A549 (cell line): Measurements from ENCODE around the gene P3H1. TPM values are rescaled to one million over a fixed set of nuclear protein-coding genes. Genes with fewer than 3 reads are reported as not detected.

Source experiments
- ATAC-seq, 2 experiments: fragments of 200-7000 bp in 1 of 2; fragments of >200 bp in 1 of 2; cut with Nextera tagmentation in 1 of 2; cut with Tn5 transposase in 1 of 2; 3 replicates each; pipeline versions ENCODE4 v1.8.0 to v1.9.1; 2018 to 2020; ENCODE audit warnings: mild to moderate bottlenecking in 1 of 2, moderate library complexity in 1 of 2
- CTCF ChIA-PET: fragments of 300-600 bp; sonication (Branson Sonifier 250); formaldehyde crosslinking; extraction: SDS; loops from one replicate; lab custom pipeline; 2021; ENCODE audit warnings: antibody characterized with exemption, inconsistent platforms; lab: Yijun Ruan, JAX
- POLR2A ChIA-PET: fragments of 350-600 bp; formaldehyde crosslinking; extraction: SDS; loops from one replicate; lab custom pipeline; 2021; ENCODE audit warnings: antibody characterized with exemption, inconsistent platforms; lab: Yijun Ruan, JAX
- DNase-seq, 2 experiments: peaks; one replicate each; pipeline versions ENCODE4 v3.0.0 to v3.0.0-alpha.2; 2011 to 2016; ENCODE audit warnings: low read depth in 1 of 2, low spot score in 1 of 2
- FAIRE-seq: peaks from 2 replicates; lab custom pipeline; 2011; peaks lifted over from hg19 to GRCh38; lab: Jason Lieb, UNC
- H3K27ac ChIP-seq, 2 experiments: fragments of >200 bp; sonication (Bioruptor Twin); formaldehyde crosslinking; 3 replicates each; pipeline ENCODE4 v1.5.1; 2016 to 2017
- H3K4me1 ChIP-seq: fragments of >200 bp; sonication (Bioruptor Twin); formaldehyde crosslinking; 3 replicates; pipeline ENCODE4 v1.6.1; 2016
- H3K4me2 ChIP-seq: fragments of >200 bp; sonication (Bioruptor Twin); formaldehyde crosslinking; 3 replicates; pipeline ENCODE4 v1.6.1; 2016
- H3K4me3 ChIP-seq: fragments of >200 bp; sonication (Bioruptor Twin); formaldehyde crosslinking; 3 replicates; pipeline ENCODE4 v1.5.1; 2016
- H3K9me3 ChIP-seq: fragments of >200 bp; sonication (Bioruptor Twin); formaldehyde crosslinking; 3 replicates; pipeline ENCODE4 v1.6.1; 2016
- CBX2 ChIP-seq: fragments of 200-600 bp; sonication (generic); IDR thresholded peaks from 2 replicates; pipeline ENCODE4 v1.6.1; 2016; ENCODE audit warnings: low read depth, mild to moderate bottlenecking, borderline replicate concordance
- CBX8 ChIP-seq: fragments of 200-600 bp; sonication (generic); IDR thresholded peaks from 2 replicates; pipeline ENCODE4 v1.6.1; 2016
- CHD4 ChIP-seq: fragments of 200-600 bp; sonication (generic); IDR thresholded peaks from 2 replicates; pipeline ENCODE4 v1.6.1; 2016; ENCODE audit warnings: antibody characterized with exemption, mild to moderate bottlenecking, borderline replicate concordance
- EHMT2 ChIP-seq: fragments of 200-600 bp; sonication (generic); IDR thresholded peaks from 2 replicates; pipeline ENCODE4 v1.6.1; 2016; ENCODE audit warnings: antibody characterized with exemption, low read depth, mild to moderate bottlenecking, moderate library complexity
- FOSB ChIP-seq: fragments of 250-450 bp; sonication (Bioruptor Pico); IDR thresholded peaks from 2 replicates; pipeline ENCODE4 v1.5.0; 2020; ENCODE audit warnings: mild to moderate bottlenecking, moderate library complexity
- FOSL2 ChIP-seq, 2 experiments: fragments of 450-650 bp in 1 of 2; fragments of >200 bp in 1 of 2; sonication (Bioruptor Twin) in 1 of 2; formaldehyde crosslinking; IDR thresholded peaks; 2 replicates each; pipeline versions ENCODE4 v1.5.0 to v1.6.1; 2016 to 2020; ENCODE audit warnings: mild to moderate bottlenecking in 1 of 2, moderate library complexity in 1 of 2
- FOXS1 ChIP-seq: fragments of 250-450 bp; sonication (Bioruptor Pico); IDR thresholded peaks from 2 replicates; pipeline ENCODE4 v1.5.0; 2020; ENCODE audit warnings: mild to moderate bottlenecking, moderate library complexity
- HDAC2 ChIP-seq: fragments of 200-600 bp; sonication (generic); IDR thresholded peaks from 2 replicates; pipeline ENCODE4 v1.6.1; 2016
- JUN ChIP-seq, 2 experiments: fragments of >200 bp; sonication (Bioruptor Twin); formaldehyde crosslinking; IDR thresholded peaks; 2 replicates in 1 of 2; 3 replicates in 1 of 2; pipeline ENCODE4 v1.6.1; 2016 to 2017
- JUNB ChIP-seq: fragments of >200 bp; sonication (Bioruptor Twin); formaldehyde crosslinking; IDR thresholded peaks from 2 replicates; pipeline ENCODE4 v1.6.1; 2016
- KDM1A ChIP-seq: fragments of 200-600 bp; sonication (generic); IDR thresholded peaks from 2 replicates; pipeline ENCODE4 v1.6.1; 2016; ENCODE audit warnings: low read depth, mild to moderate bottlenecking
- KDM5A ChIP-seq: fragments of 200-600 bp; sonication (generic); IDR thresholded peaks from 2 replicates; pipeline ENCODE4 v1.6.1; 2016; ENCODE audit warnings: antibody characterized with exemption, mild to moderate bottlenecking
- MAFK ChIP-seq: fragments of 450-650 bp; IDR thresholded peaks from 2 replicates; pipeline ENCODE4 v1.6.1; 2014; ENCODE audit not compliant: partially characterized antibody
- MAZ ChIP-seq: fragments of 150-350 bp; IDR thresholded peaks from 2 replicates; pipeline ENCODE4 v1.6.1; 2014; ENCODE audit warnings: antibody characterized with exemption, low read depth, low read length, borderline replicate concordance
- MYC ChIP-seq: IDR thresholded peaks from 2 replicates; pipeline ENCODE4 v1.6.1; 2012; ENCODE audit warnings: mild to moderate bottlenecking, inconsistent platforms, low read length, improper control_type of control experiment, borderline replicate concordance
- NPAS2 ChIP-seq: fragments of 250-450 bp; sonication (Bioruptor Pico); IDR thresholded peaks from 2 replicates; pipeline ENCODE4 v1.8.0; 2022; ENCODE audit warnings: mild to moderate bottlenecking, moderate library complexity, borderline replicate concordance
- NR3C1 ChIP-seq: fragments of >200 bp; sonication (Bioruptor Twin); formaldehyde crosslinking; IDR thresholded peaks from 3 replicates; pipeline ENCODE4 v1.6.1; 2017
- PBX3 ChIP-seq: IDR thresholded peaks from 2 replicates; pipeline ENCODE4 v1.6.1; 2012
- PHF8 ChIP-seq: fragments of 200-600 bp; sonication (generic); IDR thresholded peaks from 2 replicates; pipeline ENCODE4 v1.6.1; 2016; ENCODE audit warnings: low read depth, mild to moderate bottlenecking, antibody characterized with exemption, moderate library complexity, borderline replicate concordance
- POLR2A ChIP-seq: IDR thresholded peaks from 2 replicates; pipeline ENCODE4 v1.6.1; 2012; ENCODE audit warnings: mild to moderate bottlenecking, low read length
- POLR2AphosphoS2 ChIP-seq: conservative IDR thresholded peaks from 2 replicates; pipeline ENCODE4 v1.6.1; 2012; ENCODE audit warnings: low read length, improper control_type of control experiment, inconsistent platforms
- RFX5 ChIP-seq: fragments of 450-650 bp; IDR thresholded peaks from 2 replicates; pipeline ENCODE4 v1.7.1; 2014; ENCODE audit warnings: antibody characterized with exemption, mild to moderate bottlenecking, moderate library complexity
- SREBF2 ChIP-seq: fragments of 450-650 bp; IDR thresholded peaks from 2 replicates; pipeline ENCODE4 v1.6.1; 2014; ENCODE audit warnings: mild to moderate bottlenecking, moderate library complexity
- ZSCAN20 ChIP-seq: fragments of 250-450 bp; sonication (Bioruptor Pico); IDR thresholded peaks from 2 replicates; pipeline ENCODE4 v1.8.0; 2022; ENCODE audit warnings: mild to moderate bottlenecking, moderate library complexity
- WGBS: methylation state at CpG from one replicate; pipeline ENCODE4 v1.1.6; 2017; ENCODE audit errors: missing lambda C conversion rate; 5-methylcytosine and 5-hydroxymethylcytosine counted together
- polyA plus RNA-seq, 4 experiments: library from polyadenylated mRNA; depleted of rRNA in 3 of 4; stranded (reverse); fragments of >200 nt; fragmentation: RNase III in 1 of 4; extraction: RNeasy Plus Mini Kit Qiagen cat#74134 plus additional on column Dnase treatment in 1 of 4; gene quantifications; 2 replicates in 3 of 4; 3 replicates in 1 of 4; pipeline ENCODE4 v1.2.3, GENCODE V29; 2011 to 2017
- TF ChIP-seq, protein P1 (sequence below): fragments of 450-650 bp; IDR thresholded peaks from 2 replicates; pipeline ENCODE4 v1.6.1; 2014; ENCODE audit warnings: antibody characterized with exemption

The P3H1 gene
- polyA plus RNA-seq, 2 of the 4 experiments (the other 2 are of a cell fraction), result 27.3 to 30.3 TPM

- no peak for FAIRE-seq
- 92% methylated on average over 9 of the region's 9 CpGs for WGBS
- CTCF ChIA-PET, result interaction anchor here (1.2 kb wide), 1 partner anchor 166 kb away, joined by 3 read pairs; no protein-coding TSS in a partner anchor
Observed at GRCh38 chr1:42744148-42744413, 22.7 kb downstream of the P3H1 start.

GRCh38 chr1:42743317-42744147, 23.3 kb downstream of the P3H1 start:
- no peak overlapping the region for H3K27ac ChIP-seq
- no peaks in the 10 kb centered on the region for H3K4me1 ChIP-seq
- 75% methylated on average over 21 of the region's 21 CpGs for WGBS
- no peaks in the 10 kb centered on the region for H3K9me3 ChIP-seq
- CTCF ChIA-PET, result interaction anchor here (1.2 kb wide), 1 partner anchor 165 kb away, joined by 3 read pairs; no protein-coding TSS in a partner anchor
- POLR2A ChIA-PET, result no interaction called here
- DNase-seq (no peak), FAIRE-seq (no peak), ATAC-seq (no peak; a peak in 1 of 6 replicates)
- no peak overlapping the region for H3K4me2 ChIP-seq
- TF ChIP-seq POLR2AphosphoS2 (no peak), PHF8 (no peak), NR3C1 (no peak), RFX5 (no peak), MAZ (no peak), EHMT2 (no peak), FOSL2 (IDR thresholded peaks at IDR 0.05) (no peak), FOSL2 (CRISPR knock-in tag; IDR thresholded peaks at IDR 0.05) (no peak), CBX8 (no peak), FOXS1 (no peak), HDAC2 (no peak), CHD4 (no peak), POLR2A (no peak)
- TF ChIP-seq, protein P1, sequence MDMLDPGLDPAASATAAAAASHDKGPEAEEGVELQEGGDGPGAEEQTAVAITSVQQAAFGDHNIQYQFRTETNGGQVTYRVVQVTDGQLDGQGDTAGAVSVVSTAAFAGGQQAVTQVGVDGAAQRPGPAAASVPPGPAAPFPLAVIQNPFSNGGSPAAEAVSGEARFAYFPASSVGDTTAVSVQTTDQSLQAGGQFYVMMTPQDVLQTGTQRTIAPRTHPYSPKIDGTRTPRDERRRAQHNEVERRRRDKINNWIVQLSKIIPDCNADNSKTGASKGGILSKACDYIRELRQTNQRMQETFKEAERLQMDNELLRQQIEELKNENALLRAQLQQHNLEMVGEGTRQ, result no peak
- no peak overlapping the region for H3K4me3 ChIP-seq

More at GRCh38 chr1:42744148-42744413, 22.7 kb downstream of the P3H1 start:
- TF ChIP-seq MYC (no peak), JUN (IDR thresholded peaks at IDR 0.05) (no peak), ZSCAN20 (CRISPR knock-in tag) (no peak), FOSB (CRISPR knock-in tag) (no peak)
- H3K4me2 ChIP-seq, result no peak overlapping the region
- POLR2A ChIA-PET, result no interaction called here
- ATAC-seq (no peak), DNase-seq (no peak)
- H3K27ac ChIP-seq, result no peak overlapping the region
- H3K4me1 ChIP-seq, result no peaks in the 10 kb centered on the region
- no peak overlapping the region for H3K4me3 ChIP-seq
- H3K9me3 ChIP-seq, result no peaks in the 10 kb centered on the region

GRCh38 chr1:42742617-42743316, 24.1 kb downstream of the P3H1 start:
- no peak overlapping the region for H3K4me2 ChIP-seq
- DNase-seq, result no peak
- H3K27ac ChIP-seq, result no peak overlapping the region
- TF ChIP-seq JUNB, result no peak
- TF ChIP-seq MYC, result no peak
- no peak for TF ChIP-seq CBX2
- no peak for TF ChIP-seq POLR2A
- no peak for TF ChIP-seq KDM1A
- TF ChIP-seq PBX3, result no peak
- no peak for TF ChIP-seq SREBF2
- TF ChIP-seq MAFK, result no peak
- no peak for TF ChIP-seq KDM5A
- TF ChIP-seq POLR2AphosphoS2, result no peak
- TF ChIP-seq NPAS2 (CRISPR knock-in tag), result no peak
- ChIA-PET POLR2A (no interaction called here), CTCF (no interaction called here)
- H3K4me1 ChIP-seq, result no peaks in the 10 kb centered on the region
- 81% methylated on average over 9 of the region's 9 CpGs for WGBS
- FAIRE-seq, result no peak
- no peak overlapping the region for H3K4me3 ChIP-seq
- no peaks in the 10 kb centered on the region for H3K9me3 ChIP-seq
- no peak for ATAC-seq
